Neural cell (in vitro differentiated cells): Measurements from ENCODE around the gene TPRKB. TPM values are rescaled to one million over a fixed set of nuclear protein-coding genes. Genes with fewer than 3 reads are reported as not detected.
"Not testable (repeated sequence)": the region's sequence is repeated elsewhere in the genome, so short reads cannot be mapped to it uniquely, and the experiment has no call there.

Source experiments
- H2AFZ ChIP-seq: fragments of 200-600, 300-800 bp; sonication (generic), shearing (Covaris generic); 2 replicates; pipeline ENCODE4 v1.6.0; 2014; ENCODE audit warnings: low read depth, mild to moderate bottlenecking, antibody characterized with exemption, low read length, moderate library complexity
- H3F3A ChIP-seq: fragments of 200-600 bp; shearing (Covaris generic); 2 replicates; pipeline ENCODE4 v1.6.1; 2016; ENCODE audit warnings: mild to moderate bottlenecking, moderate library complexity, mixed read lengths, antibody characterized with exemption, low read length; ENCODE audit not compliant: insufficient read depth, poor library complexity, severe bottlenecking
- H3K27ac ChIP-seq: fragments of 200-600, 300-800 bp; sonication (generic), shearing (Covaris generic); 2 replicates; pipeline ENCODE4 v1.5.1; 2014; ENCODE audit warnings: mild to moderate bottlenecking, low read length, moderate library complexity
- H3K27me3 ChIP-seq: fragments of 300-800, 200-600 bp; sonication (generic), shearing (Covaris generic); 2 replicates; pipeline ENCODE4 v1.6.0; 2014; ENCODE audit warnings: mild to moderate bottlenecking, low read depth, low read length, moderate library complexity; ENCODE audit not compliant: insufficient read depth
- H3K36me3 ChIP-seq: fragments of 300-800, 200-600 bp; sonication (generic), shearing (Covaris generic); 2 replicates; pipeline ENCODE4 v1.5.1; 2014; ENCODE audit warnings: mild to moderate bottlenecking, antibody characterized with exemption, low read length, moderate library complexity; ENCODE audit not compliant: insufficient read depth
- H3K4me2 ChIP-seq: fragments of 300-800, 200-600 bp; sonication (generic), shearing (Covaris generic); 2 replicates; pipeline ENCODE4 v1.6.0; 2014; ENCODE audit warnings: mild to moderate bottlenecking, low read length
- H3K4me3 ChIP-seq: fragments of 300-800, 200-600 bp; sonication (generic), shearing (Covaris generic); 2 replicates; pipeline ENCODE4 v1.5.1; 2014; ENCODE audit warnings: mild to moderate bottlenecking, low read length, moderate library complexity
- H3K79me2 ChIP-seq: fragments of 200-600 bp; shearing (Covaris generic); replicated peaks from 2 replicates; pipeline ENCODE4 v1.6.0; 2014; ENCODE audit warnings: mild to moderate bottlenecking, low read length, moderate library complexity; ENCODE audit not compliant: insufficient read depth
- H3K9ac ChIP-seq: fragments of 300-800, 200-600 bp; sonication (generic), shearing (Covaris generic); 2 replicates; pipeline ENCODE4 v1.6.1; 2016; ENCODE audit warnings: mild to moderate bottlenecking, low read length, mixed read lengths
- H3K9me2 ChIP-seq: fragments of 200-600 bp; shearing (Covaris generic); 2 replicates; pipeline ENCODE4 v1.6.1; 2016; ENCODE audit warnings: mild to moderate bottlenecking, low read length, mixed read lengths; ENCODE audit not compliant: insufficient read depth
- H3K9me3 ChIP-seq: fragments of 200-600, 300-800 bp; sonication (generic), shearing (Covaris generic); 2 replicates; pipeline ENCODE4 v1.6.1; 2016; ENCODE audit warnings: mild to moderate bottlenecking, mixed run types, low read length, moderate library complexity, mixed read lengths
- H4K20me1 ChIP-seq: fragments of 200-600 bp; shearing (Covaris generic); 2 replicates; pipeline ENCODE4 v1.6.1; 2016; ENCODE audit warnings: mild to moderate bottlenecking, mixed run types; ENCODE audit not compliant: insufficient read depth
- EP300 ChIP-seq: fragments of 450-650 bp; conservative IDR thresholded peaks from 2 replicates; pipeline ENCODE4 v1.6.1; 2014; ENCODE audit warnings: antibody characterized with exemption, mild to moderate bottlenecking, moderate library complexity; ENCODE audit not compliant: poor library complexity, severe bottlenecking
- EZH2 ChIP-seq: fragments of 200-600, 300-800 bp; shearing (Covaris generic), sonication (generic); IDR thresholded peaks from 2 replicates; pipeline ENCODE4 v1.6.1; 2014; ENCODE audit warnings: antibody characterized with exemption, low read length, borderline replicate concordance, mild to moderate bottlenecking; ENCODE audit not compliant: insufficient read depth, poor library complexity, severe bottlenecking
- MXI1 ChIP-seq: fragments of 450-650 bp; conservative IDR thresholded peaks from 2 replicates; pipeline ENCODE4 v1.6.1; 2014; ENCODE audit warnings: antibody characterized with exemption, mild to moderate bottlenecking; ENCODE audit not compliant: poor library complexity, severe bottlenecking
- POLR2AphosphoS5 ChIP-seq: IDR thresholded peaks from 2 replicates; pipeline ENCODE4 v1.6.1; 2012
- RAD21 ChIP-seq: fragments of 450-650 bp; conservative IDR thresholded peaks from 2 replicates; pipeline ENCODE4 v1.6.1; 2014; ENCODE audit warnings: antibody characterized with exemption, mild to moderate bottlenecking, moderate library complexity
- REST ChIP-seq: IDR thresholded peaks from 2 replicates; pipeline ENCODE4 v1.6.1; 2012; ENCODE audit warnings: borderline replicate concordance
- SMC3 ChIP-seq: fragments of 450-650 bp; conservative IDR thresholded peaks from 2 replicates; pipeline ENCODE4 v1.6.1; 2014; ENCODE audit warnings: antibody characterized with exemption, mild to moderate bottlenecking, moderate library complexity; ENCODE audit not compliant: poor library complexity
- TAF1 ChIP-seq: IDR thresholded peaks from 2 replicates; pipeline ENCODE4 v1.6.1; 2012; ENCODE audit warnings: low read depth
- polyA plus RNA-seq: library from polyadenylated mRNA; depleted of rRNA; stranded (reverse); fragments of >200 nt; gene quantifications from 2 replicates; pipeline ENCODE4 v1.2.3, GENCODE V29; 2014
- TF ChIP-seq, protein P1 (sequence below): fragments of 450-650 bp; IDR thresholded peaks from 2 replicates; pipeline ENCODE4 v1.5.1; 2014; ENCODE audit warnings: antibody characterized with exemption, mild to moderate bottlenecking, moderate library complexity; ENCODE audit not compliant: poor library complexity, severe bottlenecking

TPRKB gene
- polyA plus RNA-seq, 1 donor from 2014 or later = 162 TPM

DNA sequence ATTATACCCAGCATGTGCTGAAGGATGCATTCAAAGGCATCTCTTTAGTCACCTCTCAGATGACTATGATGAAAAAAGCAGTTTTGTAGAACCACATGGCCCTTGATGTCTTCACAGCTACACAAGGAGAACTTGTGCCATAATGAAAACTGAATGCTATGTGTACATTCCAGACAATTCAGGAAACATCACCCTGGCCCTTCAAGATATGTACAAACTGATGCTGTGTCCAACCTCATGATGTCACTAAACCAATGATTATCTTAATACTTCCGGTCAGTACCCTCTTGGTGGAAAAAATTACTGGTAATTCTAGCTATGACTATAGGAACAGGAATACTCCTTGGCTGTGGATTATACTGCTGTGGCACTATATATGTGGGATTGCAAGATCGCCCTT, 22.8 kb upstream of the TPRKB start:
- Histone ChIP-seq H3K4me2 (no peak overlapping the region), H3K27ac (no peak overlapping the region), H3K9me2 (no peaks in the 10 kb centered on the region), H3K79me2 (no peaks in the 10 kb centered on the region), H3K9me3 (no peaks in the 10 kb centered on the region), H4K20me1 (no peaks in the 10 kb centered on the region), H3K4me3 (no peak overlapping the region), H3F3A (no peaks in the 10 kb centered on the region), H2AFZ (no peak overlapping the region), H3K27me3 (no peaks in the 10 kb centered on the region), H3K36me3 (peaks cover 8% of the 10 kb centered on the region), H3K9ac (no peak overlapping the region)
- TF ChIP-seq RAD21 = no peak
- TF ChIP-seq, protein P1, sequence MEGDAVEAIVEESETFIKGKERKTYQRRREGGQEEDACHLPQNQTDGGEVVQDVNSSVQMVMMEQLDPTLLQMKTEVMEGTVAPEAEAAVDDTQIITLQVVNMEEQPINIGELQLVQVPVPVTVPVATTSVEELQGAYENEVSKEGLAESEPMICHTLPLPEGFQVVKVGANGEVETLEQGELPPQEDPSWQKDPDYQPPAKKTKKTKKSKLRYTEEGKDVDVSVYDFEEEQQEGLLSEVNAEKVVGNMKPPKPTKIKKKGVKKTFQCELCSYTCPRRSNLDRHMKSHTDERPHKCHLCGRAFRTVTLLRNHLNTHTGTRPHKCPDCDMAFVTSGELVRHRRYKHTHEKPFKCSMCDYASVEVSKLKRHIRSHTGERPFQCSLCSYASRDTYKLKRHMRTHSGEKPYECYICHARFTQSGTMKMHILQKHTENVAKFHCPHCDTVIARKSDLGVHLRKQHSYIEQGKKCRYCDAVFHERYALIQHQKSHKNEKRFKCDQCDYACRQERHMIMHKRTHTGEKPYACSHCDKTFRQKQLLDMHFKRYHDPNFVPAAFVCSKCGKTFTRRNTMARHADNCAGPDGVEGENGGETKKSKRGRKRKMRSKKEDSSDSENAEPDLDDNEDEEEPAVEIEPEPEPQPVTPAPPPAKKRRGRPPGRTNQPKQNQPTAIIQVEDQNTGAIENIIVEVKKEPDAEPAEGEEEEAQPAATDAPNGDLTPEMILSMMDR = no peak
- no peak for TF ChIP-seq TAF1
- TF ChIP-seq SMC3 = no peak
- no peak for TF ChIP-seq REST
- TF ChIP-seq POLR2AphosphoS5 = no peak

GRCh38 chr2:73759285-73759764, 22.2 kb upstream of the TPRKB start:
- Histone ChIP-seq H3K4me3 (no peak overlapping the region), H3K79me2 (no peaks in the 10 kb centered on the region), H3K9ac (no peak overlapping the region), H3K4me2 (no peak overlapping the region), H3K36me3 (peaks cover 8% of the 10 kb centered on the region), H3K9me2 (no peaks in the 10 kb centered on the region), H2AFZ (no peak overlapping the region), H4K20me1 (no peaks in the 10 kb centered on the region), H3K9me3 (no peaks in the 10 kb centered on the region), H3K27me3 (no peaks in the 10 kb centered on the region), H3K27ac (no peak overlapping the region), H3F3A (no peaks in the 10 kb centered on the region)
- TF ChIP-seq, protein P1 = no peak
- TF ChIP-seq SMC3 (no peak), EP300 (no peak), EZH2 (no peak), REST (no peak), MXI1 (no peak), TAF1 (no peak), RAD21 (no peak), POLR2AphosphoS5 (no peak)

DNA sequence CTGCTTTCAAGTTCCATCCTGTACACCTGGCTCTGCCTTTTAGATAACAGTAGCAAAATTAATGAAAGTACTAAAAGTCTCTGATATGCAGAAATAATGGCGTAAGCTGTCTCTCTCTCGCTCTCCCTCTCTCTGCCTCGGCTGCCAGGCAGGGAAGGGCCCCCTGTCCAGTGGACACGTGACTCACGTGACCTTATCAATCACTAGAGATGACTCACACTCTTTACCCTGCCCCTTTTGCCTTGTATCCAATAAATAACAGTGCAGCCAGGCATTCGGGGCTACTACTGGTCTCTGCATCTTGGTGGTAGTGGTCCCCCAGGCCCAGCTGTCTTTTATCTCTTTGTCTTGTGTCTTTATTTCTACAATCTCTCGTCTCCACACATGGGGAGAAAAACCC, 17.2 kb upstream of the TPRKB start:
- H3K9me2 ChIP-seq, H3K27ac ChIP-seq, H3K9ac ChIP-seq, H3F3A ChIP-seq, H3K27me3 ChIP-seq, H3K4me3 ChIP-seq, H3K79me2 ChIP-seq, H3K36me3 ChIP-seq, H2AFZ ChIP-seq, H3K4me2 ChIP-seq, H4K20me1 ChIP-seq, H3K9me3 ChIP-seq: not testable (repeated sequence)
